SK-N-SH treated with all-trans-retinoic acid at 6 μM for 48 hours (cell line): ENCODE measurements around the gene JAML.

ENCODE experiments used
- ATAC-seq: fragments of 200-7000 bp; cut with Tn5 transposase; 3 replicates; pipeline ENCODE4 v1.9.1; 2020; ENCODE audit warnings: mild to moderate bottlenecking, moderate library complexity
- ARNTL ChIP-seq: fragments of 450-650 bp; formaldehyde crosslinking; IDR thresholded peaks from 2 replicates; pipeline ENCODE4 v1.5.0; 2020; ENCODE audit warnings: low read depth, mild to moderate bottlenecking, moderate library complexity, borderline replicate concordance
- CSDC2 ChIP-seq: fragments of 250-450 bp; sonication (Bioruptor Pico); IDR thresholded peaks from 2 replicates; pipeline ENCODE4 v1.5.0; 2020; ENCODE audit warnings: mild to moderate bottlenecking, moderate library complexity
- ESRRG ChIP-seq: fragments of 250-450 bp; sonication (Bioruptor Pico); IDR thresholded peaks from 2 replicates; pipeline ENCODE4 v1.6.1; 2021; ENCODE audit warnings: mild to moderate bottlenecking
- GLIS3 ChIP-seq: fragments of 250-450 bp; sonication (Bioruptor Pico); IDR thresholded peaks from 2 replicates; pipeline ENCODE4 v1.5.0; 2020; ENCODE audit warnings: mild to moderate bottlenecking, moderate library complexity
- ISL1 ChIP-seq: fragments of 250-450 bp; sonication (Bioruptor Pico); IDR thresholded peaks from 2 replicates; pipeline ENCODE4 v2.1.2; 2022; ENCODE audit warnings: mild to moderate bottlenecking, moderate library complexity
- OSR1 ChIP-seq: fragments of 250-450 bp; sonication (Bioruptor Pico); IDR thresholded peaks from 2 replicates; pipeline ENCODE4 v1.8.0; 2022; ENCODE audit warnings: moderate library complexity, mild to moderate bottlenecking, inconsistent platforms
- PATZ1 ChIP-seq: fragments of 250-450 bp; sonication (Bioruptor Pico); IDR thresholded peaks from 2 replicates; pipeline ENCODE4 v1.8.0; 2020; ENCODE audit warnings: mild to moderate bottlenecking, moderate library complexity, borderline replicate concordance
- POU6F1 ChIP-seq: fragments of 250-450 bp; sonication (Bioruptor Pico); IDR thresholded peaks from 2 replicates; pipeline ENCODE4 v1.8.0; 2021; ENCODE audit warnings: low read depth, mild to moderate bottlenecking, moderate library complexity, borderline replicate concordance
- RARB ChIP-seq: fragments of 250-450 bp; sonication (Bioruptor Pico); IDR thresholded peaks from 2 replicates; pipeline ENCODE4 v1.8.0; 2021; ENCODE audit warnings: mild to moderate bottlenecking, moderate library complexity
- SNAI2 ChIP-seq: fragments of 250-450 bp; sonication (Bioruptor Pico); IDR thresholded peaks from 2 replicates; pipeline ENCODE4 v1.5.0; 2020; ENCODE audit warnings: mild to moderate bottlenecking, moderate library complexity
- TOX ChIP-seq: fragments of 250-450 bp; sonication (Bioruptor Pico); IDR thresholded peaks from 2 replicates; pipeline ENCODE4 v1.8.0; 2021; ENCODE audit warnings: mild to moderate bottlenecking, moderate library complexity, borderline replicate concordance
- TSHZ2 ChIP-seq: fragments of 250-450 bp; sonication (Bioruptor Pico); IDR thresholded peaks from 2 replicates; pipeline ENCODE4 v1.5.0; 2020; ENCODE audit warnings: mild to moderate bottlenecking, moderate library complexity
- ZC3H10 ChIP-seq: fragments of 250-450 bp; sonication (Bioruptor Pico); IDR thresholded peaks from 2 replicates; pipeline ENCODE4 v1.5.1; 2021; ENCODE audit warnings: mild to moderate bottlenecking, moderate library complexity
- ZFP3 ChIP-seq: fragments of 250-450 bp; sonication (Bioruptor Pico); IDR thresholded peaks from 2 replicates; pipeline ENCODE4 v1.5.0; 2020; ENCODE audit warnings: mild to moderate bottlenecking, moderate library complexity
- ZFP30 ChIP-seq: fragments of 450-650 bp; formaldehyde crosslinking; IDR thresholded peaks from 2 replicates; pipeline ENCODE4 v1.5.0; 2022; ENCODE audit warnings: mild to moderate bottlenecking, moderate library complexity
- ZNF565 ChIP-seq: fragments of 450-650 bp; formaldehyde crosslinking; conservative IDR thresholded peaks from 2 replicates; pipeline ENCODE4 v1.5.0; 2020; ENCODE audit warnings: low read depth, mild to moderate bottlenecking, moderate library complexity
- ZNF8 ChIP-seq: fragments of 450-650 bp; formaldehyde crosslinking; IDR thresholded peaks from 2 replicates; pipeline ENCODE4 v1.5.0; 2020; ENCODE audit warnings: mild to moderate bottlenecking, moderate library complexity
- TF ChIP-seq, protein P1 (sequence below): fragments of 250-450 bp; sonication (Bioruptor Pico); IDR thresholded peaks from 2 replicates; pipeline ENCODE4 v1.5.1; 2021; ENCODE audit warnings: mild to moderate bottlenecking, moderate library complexity
- TF ChIP-seq, protein P2 (sequence below): fragments of 250-450 bp; sonication (Bioruptor Pico); IDR thresholded peaks from 2 replicates; pipeline ENCODE4 v1.5.1; 2020; ENCODE audit warnings: low read depth, mild to moderate bottlenecking, moderate library complexity

JAML gene

DNA sequence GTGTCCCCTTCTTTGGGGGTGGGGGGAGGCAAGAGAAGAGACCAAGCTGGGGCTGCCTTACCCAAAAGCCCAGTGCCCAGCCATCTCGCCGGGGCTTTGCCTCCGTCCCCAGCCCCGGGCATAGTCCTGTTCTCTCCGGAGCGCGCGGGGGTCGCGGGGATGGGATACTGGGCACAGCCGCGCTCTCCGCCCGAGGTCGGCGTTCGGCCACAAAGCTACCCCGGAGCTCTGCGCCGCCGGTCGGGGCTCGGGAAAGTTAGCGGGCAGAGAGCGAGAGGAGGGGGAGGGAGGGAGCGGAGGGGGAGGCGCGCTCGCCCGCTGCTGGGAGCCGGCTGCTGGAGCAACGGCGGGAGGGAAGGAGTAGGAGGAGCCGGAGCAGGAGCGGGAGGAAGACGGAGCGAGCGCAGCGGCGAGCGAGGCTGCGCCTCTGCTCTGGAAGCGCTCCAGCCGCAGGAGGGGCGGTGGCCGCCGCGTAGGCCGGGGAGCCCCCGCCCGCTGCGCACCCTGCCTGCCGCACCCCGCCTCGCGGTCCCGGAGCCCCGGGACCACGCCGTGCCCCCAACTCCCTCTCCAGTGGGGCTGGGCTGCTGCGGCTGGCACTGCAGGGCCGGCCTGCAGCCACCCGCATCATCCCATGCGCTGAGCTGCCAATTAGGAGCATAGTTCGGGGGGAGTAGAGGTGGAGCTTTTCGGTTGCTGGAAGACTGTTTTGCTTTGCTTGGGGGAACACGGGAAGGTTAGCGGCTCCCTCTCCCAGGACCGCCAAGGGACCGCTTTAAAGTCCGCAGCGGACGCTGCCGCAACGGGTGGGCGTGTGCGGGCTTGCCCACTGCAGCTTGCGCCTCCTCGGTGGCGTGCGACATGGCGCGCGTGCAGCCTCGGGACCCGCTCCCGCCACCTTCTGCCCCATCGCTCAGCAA, 72.0 kb downstream of the JAML start, which contains the start of gene SCN4B:
Gene SCN4B, minus strand, starts transcription at position 272 of the 920 bp plus-strand sequence. Its CDS starts 150 bp downstream, at position 122.
- TF ChIP-seq ZFP3 (CRISPR knock-in tag) = no peak
- no peak for TF ChIP-seq ESRRG (CRISPR knock-in tag)
- ATAC-seq = peak; percentile 86

DNA sequence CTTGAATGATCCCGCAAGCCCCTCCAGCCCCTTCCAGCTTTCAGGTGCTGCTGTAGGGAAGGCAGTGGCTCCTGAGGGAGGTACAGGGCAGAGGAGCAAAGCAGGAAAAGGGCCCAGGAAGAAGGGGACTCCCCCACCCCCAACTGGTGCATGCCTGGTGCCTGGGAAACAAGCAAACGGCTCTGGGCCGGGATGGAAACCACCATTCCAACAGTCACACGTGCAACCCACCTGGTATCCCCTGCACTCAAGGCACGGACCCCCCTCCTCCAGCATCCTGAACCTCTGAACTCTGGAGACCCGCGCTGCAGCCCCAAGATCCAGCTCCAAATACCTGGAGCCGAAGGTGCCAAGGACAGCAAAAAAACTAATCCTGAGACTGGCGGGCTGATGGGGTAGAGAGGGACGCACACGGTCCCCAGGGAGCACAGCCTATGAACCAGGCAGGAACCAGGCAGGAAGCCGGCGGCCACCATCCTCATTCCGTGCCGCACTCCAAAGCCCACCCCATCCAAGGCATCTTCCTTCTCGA, 72.7 kb downstream of the JAML start:
- TF ChIP-seq GLIS3 (CRISPR knock-in tag) = no peak
- TF ChIP-seq TOX (CRISPR knock-in tag) = no peak
- no peak for TF ChIP-seq ZNF8 (CRISPR knock-in tag)
- TF ChIP-seq ZFP3 (CRISPR knock-in tag) = no peak
- no peak for TF ChIP-seq ESRRG (CRISPR knock-in tag)
- no peak for TF ChIP-seq TSHZ2 (CRISPR knock-in tag)
- TF ChIP-seq, protein P1, sequence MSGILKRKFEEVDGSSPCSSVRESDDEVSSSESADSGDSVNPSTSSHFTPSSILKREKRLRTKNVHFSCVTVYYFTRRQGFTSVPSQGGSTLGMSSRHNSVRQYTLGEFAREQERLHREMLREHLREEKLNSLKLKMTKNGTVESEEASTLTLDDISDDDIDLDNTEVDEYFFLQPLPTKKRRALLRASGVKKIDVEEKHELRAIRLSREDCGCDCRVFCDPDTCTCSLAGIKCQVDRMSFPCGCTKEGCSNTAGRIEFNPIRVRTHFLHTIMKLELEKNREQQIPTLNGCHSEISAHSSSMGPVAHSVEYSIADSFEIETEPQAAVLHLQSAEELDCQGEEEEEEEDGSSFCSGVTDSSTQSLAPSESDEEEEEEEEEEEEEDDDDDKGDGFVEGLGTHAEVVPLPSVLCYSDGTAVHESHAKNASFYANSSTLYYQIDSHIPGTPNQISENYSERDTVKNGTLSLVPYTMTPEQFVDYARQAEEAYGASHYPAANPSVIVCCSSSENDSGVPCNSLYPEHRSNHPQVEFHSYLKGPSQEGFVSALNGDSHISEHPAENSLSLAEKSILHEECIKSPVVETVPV (CRISPR knock-in tag) = no peak
- TF ChIP-seq POU6F1 (CRISPR knock-in tag) = no peak
- TF ChIP-seq OSR1 (CRISPR knock-in tag) = no peak
- TF ChIP-seq SNAI2 (CRISPR knock-in tag) = no peak
- no peak for TF ChIP-seq ISL1 (CRISPR knock-in tag)
- TF ChIP-seq ZC3H10 (CRISPR knock-in tag) = no peak
- TF ChIP-seq CSDC2 (CRISPR knock-in tag) = no peak
- TF ChIP-seq, protein P2, sequence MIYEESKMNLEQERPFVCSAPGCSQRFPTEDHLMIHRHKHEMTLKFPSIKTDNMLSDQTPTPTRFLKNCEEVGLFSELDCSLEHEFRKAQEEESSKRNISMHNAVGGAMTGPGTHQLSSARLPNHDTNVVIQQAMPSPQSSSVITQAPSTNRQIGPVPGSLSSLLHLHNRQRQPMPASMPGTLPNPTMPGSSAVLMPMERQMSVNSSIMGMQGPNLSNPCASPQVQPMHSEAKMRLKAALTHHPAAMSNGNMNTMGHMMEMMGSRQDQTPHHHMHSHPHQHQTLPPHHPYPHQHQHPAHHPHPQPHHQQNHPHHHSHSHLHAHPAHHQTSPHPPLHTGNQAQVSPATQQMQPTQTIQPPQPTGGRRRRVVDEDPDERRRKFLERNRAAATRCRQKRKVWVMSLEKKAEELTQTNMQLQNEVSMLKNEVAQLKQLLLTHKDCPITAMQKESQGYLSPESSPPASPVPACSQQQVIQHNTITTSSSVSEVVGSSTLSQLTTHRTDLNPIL = no peak
- TF ChIP-seq ZNF565 (CRISPR knock-in tag) = no peak
- TF ChIP-seq ZFP30 = no peak
- no peak for TF ChIP-seq ARNTL
- TF ChIP-seq RARB (CRISPR knock-in tag) = no peak
- ATAC-seq = no peak

GRCh38 chr11:118151431-118151830, 73.4 kb downstream of the JAML start:
- ATAC-seq = no peak
- TF ChIP-seq RARB (CRISPR knock-in tag) (no peak), TOX (CRISPR knock-in tag) (no peak), ZFP3 (CRISPR knock-in tag) (no peak), GLIS3 (CRISPR knock-in tag) (no peak), PATZ1 (CRISPR knock-in tag) (no peak)
